GM12872 (cell line): Measurements from ENCODE around the gene ZFYVE16.

ENCODE experiments used
- TF ChIP-seq, protein P1 (sequence below): IDR thresholded peaks from 3 replicates; pipeline ENCODE4 v1.5.1; 2011; ENCODE audit warnings: low read depth, mild to moderate bottlenecking, low read length, moderate library complexity; ENCODE audit not compliant: insufficient read depth

The ZFYVE16 gene

DNA sequence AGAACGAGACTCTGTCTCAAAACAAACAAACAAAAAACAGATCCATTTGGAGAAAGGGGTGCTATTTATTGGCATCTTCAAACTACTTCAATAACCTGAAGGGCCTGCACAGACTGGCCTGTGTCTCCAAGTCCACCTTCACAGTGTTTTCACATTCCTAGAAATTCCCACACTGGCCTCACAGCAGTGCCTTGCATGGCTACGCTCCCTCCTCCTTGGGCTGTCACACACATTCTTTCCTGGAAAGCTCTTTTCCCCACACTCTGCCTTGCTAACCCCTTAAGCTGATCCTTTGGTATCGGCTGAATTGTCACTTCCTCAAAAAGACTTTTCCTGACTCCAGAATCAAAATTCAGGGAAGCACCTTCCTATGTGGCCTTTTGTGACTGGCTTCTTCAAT lies 99.8 kb downstream of the ZFYVE16 start:
- TF ChIP-seq, protein P1, sequence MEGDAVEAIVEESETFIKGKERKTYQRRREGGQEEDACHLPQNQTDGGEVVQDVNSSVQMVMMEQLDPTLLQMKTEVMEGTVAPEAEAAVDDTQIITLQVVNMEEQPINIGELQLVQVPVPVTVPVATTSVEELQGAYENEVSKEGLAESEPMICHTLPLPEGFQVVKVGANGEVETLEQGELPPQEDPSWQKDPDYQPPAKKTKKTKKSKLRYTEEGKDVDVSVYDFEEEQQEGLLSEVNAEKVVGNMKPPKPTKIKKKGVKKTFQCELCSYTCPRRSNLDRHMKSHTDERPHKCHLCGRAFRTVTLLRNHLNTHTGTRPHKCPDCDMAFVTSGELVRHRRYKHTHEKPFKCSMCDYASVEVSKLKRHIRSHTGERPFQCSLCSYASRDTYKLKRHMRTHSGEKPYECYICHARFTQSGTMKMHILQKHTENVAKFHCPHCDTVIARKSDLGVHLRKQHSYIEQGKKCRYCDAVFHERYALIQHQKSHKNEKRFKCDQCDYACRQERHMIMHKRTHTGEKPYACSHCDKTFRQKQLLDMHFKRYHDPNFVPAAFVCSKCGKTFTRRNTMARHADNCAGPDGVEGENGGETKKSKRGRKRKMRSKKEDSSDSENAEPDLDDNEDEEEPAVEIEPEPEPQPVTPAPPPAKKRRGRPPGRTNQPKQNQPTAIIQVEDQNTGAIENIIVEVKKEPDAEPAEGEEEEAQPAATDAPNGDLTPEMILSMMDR, result no peak

DNA sequence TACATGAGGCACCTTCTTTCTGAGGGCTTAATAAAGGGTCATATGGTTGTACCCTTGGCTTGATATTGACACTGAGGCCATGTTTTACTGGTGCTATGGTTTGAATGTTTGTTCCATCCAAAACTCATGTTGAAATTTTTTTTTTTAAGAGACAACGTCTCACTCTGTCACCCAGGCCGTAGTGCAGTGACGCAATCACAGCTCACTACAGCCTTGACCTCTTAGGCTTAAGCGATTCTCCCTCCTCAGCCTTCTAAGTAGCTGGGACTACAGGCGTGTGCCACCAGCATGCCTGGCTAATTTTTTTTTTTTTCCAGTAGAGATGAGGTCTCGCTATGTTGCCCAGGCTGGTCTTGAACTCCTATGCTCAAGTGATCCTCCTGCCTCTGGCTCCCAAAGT lies 101.0 kb downstream of the ZFYVE16 start:
- TF ChIP-seq, protein P1, result no peak

DNA sequence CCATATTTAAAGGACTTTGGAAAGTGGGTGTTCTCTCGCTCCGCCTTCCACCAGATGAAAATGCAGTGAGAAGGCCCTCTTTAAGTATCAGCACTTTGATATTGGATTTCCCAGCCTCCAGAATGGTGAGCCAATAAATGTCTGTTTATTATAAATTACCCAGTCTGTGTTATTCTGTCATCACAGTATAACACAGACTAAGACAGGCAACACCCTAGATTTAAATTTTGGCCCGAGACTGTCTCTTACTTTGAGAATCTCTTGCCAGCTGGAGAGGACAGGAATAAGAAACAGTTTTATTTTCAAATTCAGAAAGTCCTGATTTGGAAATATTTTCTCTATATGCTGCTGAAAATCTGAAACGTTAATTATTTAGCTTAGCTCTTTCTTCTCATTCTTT lies 101.5 kb downstream of the ZFYVE16 start:
- TF ChIP-seq, protein P1, result no peak

DNA sequence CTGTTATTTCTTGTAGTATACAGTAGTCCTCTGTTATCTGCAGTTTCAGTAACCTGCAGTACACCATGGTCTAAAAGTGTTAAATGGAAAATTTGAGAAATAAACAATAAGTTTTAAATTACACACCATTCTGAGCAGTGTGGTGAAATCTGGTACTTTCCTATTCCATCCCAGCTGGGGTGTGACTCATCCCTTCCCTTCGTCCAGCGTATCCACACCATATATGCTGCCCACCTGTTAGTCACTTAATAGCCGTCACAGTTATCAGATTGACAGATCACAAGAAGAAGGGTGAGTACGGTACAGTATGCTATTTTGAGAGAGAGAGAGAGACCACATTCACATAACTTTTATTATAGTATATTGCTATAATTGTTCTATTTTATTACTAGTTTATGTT lies 109.0 kb downstream of the ZFYVE16 start:
- TF ChIP-seq, protein P1, result no peak
